WTC11 (cell line): ENCODE results near the gene ZNF77.

Source experiments
- ATF6 ChIP-seq: sonication (generic); formaldehyde crosslinking; IDR thresholded peaks from 2 replicates; pipeline ENCODE4 v1.8.1; 2023; ENCODE audit warnings: mild to moderate bottlenecking, missing genetic modification reagents
- CBFB ChIP-seq: sonication (generic); formaldehyde crosslinking; IDR thresholded peaks from 2 replicates; pipeline ENCODE4 v1.8.1; 2022; ENCODE audit warnings: mild to moderate bottlenecking, low read depth, missing genetic modification reagents
- CTCF ChIP-seq: fragments of 200-600 bp; IDR thresholded peaks from 2 replicates; pipeline ENCODE4 v1.8.0; 2022; ENCODE audit warnings: antibody characterized with exemption
- SP1 ChIP-seq: sonication (generic); formaldehyde crosslinking; conservative IDR thresholded peaks from 2 replicates; pipeline ENCODE4 v1.8.1; 2022; ENCODE audit warnings: missing genetic modification reagents

- TF ChIP-seq CTCF (no peak), CBFB (CRISPR knock-in tag) (no peak), ATF6 (CRISPR knock-in tag) (no peak), SP1 (CRISPR knock-in tag) (no peak)
These were observed 12.4 kb upstream of the ZNF77 start for GRCh38 chr19:2957160-2957559.
